AG10803 (cell line): ENCODE measurements around the gene CALY.

Experiments
- DNase-seq: peaks from one replicate; pipeline ENCODE4 v3.0.0; 2010; ENCODE audit warnings: low read depth
- H3K4me3 ChIP-seq: 2 replicates; pipeline ENCODE4 v1.5.1; 2011; ENCODE audit warnings: mild to moderate bottlenecking, low read length, control low read depth
- CTCF ChIP-seq: conservative IDR thresholded peaks from 2 replicates; pipeline ENCODE4 v1.5.1; 2011; ENCODE audit warnings: mild to moderate bottlenecking, low read length, control low read depth, inconsistent platforms

Gene CALY

DNA sequence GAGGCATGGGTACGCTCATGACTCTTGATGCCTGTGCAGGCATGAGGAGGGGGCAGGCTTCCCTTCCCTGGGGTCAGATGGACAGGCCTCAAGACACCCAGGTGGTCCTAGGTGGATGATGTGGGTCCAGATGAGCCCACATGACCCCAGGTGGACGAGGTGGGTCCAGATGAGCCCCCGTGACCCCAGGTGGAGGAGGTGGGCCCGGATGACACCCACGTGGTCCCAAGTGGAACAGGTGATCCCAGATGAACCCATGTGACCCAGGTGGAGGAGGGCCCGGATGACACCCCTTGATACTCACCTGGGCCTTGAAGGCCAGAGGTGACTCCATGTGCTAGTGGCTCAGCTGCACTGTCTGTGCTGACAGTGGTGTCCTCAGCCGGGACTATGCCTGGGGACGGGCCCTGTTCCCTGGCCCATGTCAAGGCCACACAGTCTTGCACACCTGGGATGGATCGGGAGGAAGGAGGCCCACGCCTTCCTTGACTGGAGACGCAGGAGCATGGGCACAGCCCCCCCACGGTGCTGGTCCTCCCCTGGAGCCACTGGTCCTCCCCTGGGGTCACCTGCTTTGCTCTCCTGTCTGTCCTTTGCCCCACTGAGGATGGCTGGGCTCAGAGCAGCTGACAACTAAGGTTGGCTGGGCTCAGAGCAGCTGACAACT is 13.7 kb upstream of the CALY start:
- no peak for TF ChIP-seq CTCF
- no peak overlapping the region for H3K4me3 ChIP-seq
- DNase-seq, result no peak

DNA sequence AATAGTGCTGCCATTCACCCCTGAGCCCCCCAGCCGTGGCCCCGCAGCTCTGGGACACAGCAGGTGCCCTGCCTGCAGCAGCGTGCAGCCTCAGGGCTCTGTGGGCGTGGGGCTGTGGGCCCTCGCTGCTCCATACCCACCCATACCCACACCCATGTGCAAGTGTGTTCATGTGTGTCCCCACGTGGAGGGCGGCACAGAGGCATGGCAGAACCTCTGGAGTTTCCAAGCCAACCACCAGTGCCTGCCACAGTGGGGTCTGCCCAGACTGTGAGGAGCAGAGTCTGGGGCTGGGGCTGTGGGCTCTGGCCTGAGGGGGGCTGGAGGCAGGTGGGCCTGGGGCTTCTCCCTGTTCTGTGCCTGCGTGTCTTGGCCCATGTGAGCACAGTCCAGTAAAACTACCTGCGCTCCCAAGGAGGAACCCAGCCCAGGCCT is 12.9 kb upstream of the CALY start:
- no peak for DNase-seq
- no peak overlapping the region for H3K4me3 ChIP-seq
- no peak for TF ChIP-seq CTCF

- no peak for TF ChIP-seq CTCF
- no peak overlapping the region for H3K4me3 ChIP-seq
Observed at GRCh38 chr10:133349160-133349568, 12.5 kb upstream of the CALY start.

DNA sequence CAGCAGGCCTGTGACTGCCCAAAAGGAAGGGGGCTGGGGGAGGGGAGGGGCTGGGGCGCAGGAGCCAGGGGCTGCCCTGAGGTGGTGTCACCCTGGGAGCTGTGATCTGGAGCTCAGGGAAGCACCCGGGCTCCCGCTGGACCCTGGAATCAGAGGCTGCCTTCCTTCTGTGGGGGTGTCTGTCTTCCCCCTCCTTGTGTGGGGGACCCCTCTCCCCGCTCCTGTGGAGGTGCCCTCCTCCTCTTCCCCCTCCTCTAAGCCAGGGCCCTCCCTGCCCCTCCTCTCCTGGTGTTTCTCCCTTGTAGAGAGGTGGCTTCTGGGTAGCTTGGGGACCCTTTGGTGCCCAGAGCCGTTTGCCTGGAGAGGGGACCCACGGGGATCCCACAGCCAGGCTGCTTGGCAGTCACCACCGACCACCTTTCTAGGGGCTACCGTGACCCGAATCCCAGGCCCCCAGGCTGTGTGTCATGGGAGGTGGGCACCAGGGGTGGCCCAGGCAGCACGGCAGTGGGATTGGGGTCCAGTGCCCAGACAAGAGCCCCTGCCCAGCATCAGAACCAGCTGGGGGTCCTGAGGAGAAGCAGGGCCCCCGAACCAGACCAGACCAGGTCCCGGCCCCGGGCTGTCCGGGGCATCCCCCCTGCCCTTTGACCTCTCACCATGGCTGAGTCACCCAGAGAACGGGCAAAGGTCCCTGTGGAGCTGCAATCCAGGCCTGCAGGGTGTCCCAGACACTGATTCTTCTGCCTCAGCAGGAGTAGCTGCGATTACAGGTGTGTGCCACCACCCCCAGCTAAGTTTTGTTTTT is 11.2 kb upstream of the CALY start:
- H3K4me3 ChIP-seq, result no peak overlapping the region
- no peak for DNase-seq

More at GRCh38 chr10:133349160-133349568, 12.5 kb upstream of the CALY start:
- no peak for DNase-seq

GRCh38 chr10:133346413-133346812 is 9.7 kb upstream of the CALY start:
- no peak overlapping the region for H3K4me3 ChIP-seq
- no peak for DNase-seq
- no peak for TF ChIP-seq CTCF

More for the DNA sequence above, 11.2 kb upstream of the CALY start:
- no peak for TF ChIP-seq CTCF

- DNase-seq, result no peak
- H3K4me3 ChIP-seq, result no peak overlapping the region
- TF ChIP-seq CTCF, result no peak
Observed at GRCh38 chr10:133344236-133344635, 7.5 kb upstream of the CALY start.

DNA sequence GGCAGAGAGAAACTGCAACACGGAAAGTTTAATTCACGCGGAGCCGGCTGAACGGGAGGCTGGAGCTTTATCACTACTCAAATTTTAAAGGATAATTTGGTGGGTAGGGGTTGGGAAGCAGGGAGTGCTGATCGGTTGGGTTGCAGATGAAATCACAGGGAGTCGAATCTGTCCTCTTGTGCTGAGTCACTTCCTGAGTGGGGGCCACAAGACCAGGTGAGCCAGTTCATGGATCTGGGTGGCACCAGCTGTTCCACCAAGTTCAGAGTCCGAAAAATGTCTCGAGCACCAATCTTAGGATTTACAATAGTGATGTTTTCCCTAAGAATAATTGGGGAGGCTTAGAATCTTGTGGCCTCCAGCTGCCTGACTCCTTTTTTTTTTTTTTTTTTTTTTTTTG is 6.9 kb upstream of the CALY start:
- DNase-seq, result no peak
- no peak overlapping the region for H3K4me3 ChIP-seq
- no peak for TF ChIP-seq CTCF
